ENCODE data around the gene MAP3K20. TPM values are rescaled to one million over a fixed set of nuclear protein-coding genes. Genes with fewer than 3 reads are reported as not detected.
"Not testable (repeated sequence)": the region's sequence is repeated elsewhere in the genome, so short reads cannot be mapped to it uniquely, and the experiment has no call there.

Gene MAP3K20
- total and polyA plus RNA-seq, 5 donors from 2014 or later: 1.3 to 1.9 (median 1.7) TPM

DNA sequence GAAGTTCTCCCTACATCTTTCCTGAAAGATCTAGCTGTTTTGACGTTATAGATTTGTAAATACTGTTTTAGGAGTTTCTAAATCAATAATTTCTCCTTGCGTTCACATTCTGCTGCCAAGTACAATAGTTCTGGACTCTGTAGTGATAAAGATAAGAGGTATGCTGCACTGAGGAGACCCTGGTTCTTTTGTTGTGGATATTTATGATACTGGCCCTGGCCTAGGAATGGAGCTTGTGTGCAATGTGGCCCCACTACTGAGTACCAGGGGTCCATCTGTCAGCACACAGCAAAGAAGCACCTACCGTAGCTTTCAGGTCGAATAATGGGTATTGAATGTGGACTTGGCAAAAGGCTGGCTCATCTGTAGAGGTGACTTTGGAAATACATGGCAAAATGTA, 85.0 kb downstream of the MAP3K20 start:
- H3K9me3 ChIP-seq (ENCODE audit: control insufficient read depth in 2 of 2, low read length in 2 of 2): no peaks in the 10 kb centered on the region
- no peak overlapping the region for H3K4me3 Mint-ChIP-seq
- H3K27ac Mint-ChIP-seq: no peak overlapping the region
- H3K27ac ChIP-seq (ENCODE audit: insufficient read depth, low read length, poor library complexity, severe bottlenecking): no peak overlapping the region
- H3K4me3 ChIP-seq (ENCODE audit: low read depth, low read length): no peak overlapping the region
- H3K9me3 Mint-ChIP-seq: peaks cover 0 to 5% (median 0%) of the 10 kb centered on the region in 7 donors
- no peaks in the 10 kb centered on the region for H3K36me3 Mint-ChIP-seq
- H3K4me1 ChIP-seq (ENCODE audit: control insufficient read depth, insufficient read depth, low read length, poor library complexity, severe bottlenecking): no peaks in the 10 kb centered on the region
- H3K27me3 ChIP-seq (ENCODE audit: control insufficient read depth, insufficient read depth, low read length): no peaks in the 10 kb centered on the region
- ATAC-seq (ENCODE audit: low read depth in 2 of 2): no peak
- no peaks in the 10 kb centered on the region for H3K4me1 Mint-ChIP-seq
- no peaks in the 10 kb centered on the region for H3K36me3 ChIP-seq (ENCODE audit: control insufficient read depth, insufficient read depth, low read length)
- no peak for DNase-seq
- H3K27me3 Mint-ChIP-seq: no peaks in the 10 kb centered on the region

DNA sequence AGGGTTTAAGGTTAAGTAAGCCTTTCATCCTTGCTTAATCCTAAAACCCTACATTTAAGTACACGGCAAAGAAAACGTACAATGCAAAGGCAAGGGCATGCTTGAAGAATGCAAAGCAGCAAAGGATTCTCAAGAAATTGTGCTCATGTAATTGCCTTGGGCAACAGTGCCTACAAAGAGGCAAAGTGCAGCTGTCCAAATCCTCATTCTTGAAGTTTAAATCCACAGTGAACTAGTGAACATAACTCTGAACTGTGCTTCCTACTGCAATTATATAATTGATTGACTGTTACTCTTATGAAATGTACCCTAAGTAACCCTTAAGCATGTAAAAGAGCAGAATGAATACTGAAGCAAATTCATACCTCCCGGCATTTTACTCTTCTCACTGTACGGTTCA, 85.4 kb downstream of the MAP3K20 start:
- DNase-seq (no peak), ATAC-seq (ENCODE audit: low read depth in 2 of 2) (no peak)
- no peaks in the 10 kb centered on the region for H3K36me3 Mint-ChIP-seq
- H3K27ac Mint-ChIP-seq: no peak overlapping the region
- no peaks in the 10 kb centered on the region for H3K4me1 Mint-ChIP-seq
- Histone ChIP-seq H3K4me1 (ENCODE audit: control insufficient read depth, insufficient read depth, low read length, poor library complexity, severe bottlenecking) (no peaks in the 10 kb centered on the region), H3K27ac (ENCODE audit: insufficient read depth, low read length, poor library complexity, severe bottlenecking) (no peak overlapping the region), H3K27me3 (ENCODE audit: control insufficient read depth, insufficient read depth, low read length) (no peaks in the 10 kb centered on the region), H3K36me3 (ENCODE audit: control insufficient read depth, insufficient read depth, low read length) (no peaks in the 10 kb centered on the region), H3K4me3 (ENCODE audit: low read depth, low read length) (no peak overlapping the region), H3K9me3 (ENCODE audit: control insufficient read depth in 2 of 2, low read length in 2 of 2) (no peaks in the 10 kb centered on the region)
- peaks cover 0 to 5% (median 3%) of the 10 kb centered on the region in 7 donors for H3K9me3 Mint-ChIP-seq
- H3K27me3 Mint-ChIP-seq: no peaks in the 10 kb centered on the region
- no peak overlapping the region for H3K4me3 Mint-ChIP-seq

GRCh38 chr2:173161507-173161906, 85.9 kb downstream of the MAP3K20 start:
- ATAC-seq (ENCODE audit: low read depth in 2 of 2): no peak
- peaks cover 0 to 5% (median 3%) of the 10 kb centered on the region in 7 donors for H3K9me3 Mint-ChIP-seq
- H3K36me3 Mint-ChIP-seq: no peaks in the 10 kb centered on the region
- Histone ChIP-seq H3K36me3 (ENCODE audit: control insufficient read depth, insufficient read depth, low read length) (no peaks in the 10 kb centered on the region), H3K4me3 (ENCODE audit: low read depth, low read length) (no peak overlapping the region), H3K27me3 (ENCODE audit: control insufficient read depth, insufficient read depth, low read length) (no peaks in the 10 kb centered on the region), H3K9me3 (ENCODE audit: control insufficient read depth in 2 of 2, low read length in 2 of 2) (no peaks in the 10 kb centered on the region), H3K4me1 (ENCODE audit: control insufficient read depth, insufficient read depth, low read length, poor library complexity, severe bottlenecking) (no peaks in the 10 kb centered on the region), H3K27ac (ENCODE audit: insufficient read depth, low read length, poor library complexity, severe bottlenecking) (no peak overlapping the region)
- no peak overlapping the region for H3K27ac Mint-ChIP-seq
- DNase-seq: no peak
- no peak overlapping the region for H3K4me3 Mint-ChIP-seq
- H3K4me1 Mint-ChIP-seq: no peaks in the 10 kb centered on the region
- H3K27me3 Mint-ChIP-seq: no peaks in the 10 kb centered on the region

- not testable (repeated sequence) for H3K9me3 Mint-ChIP-seq; H3K36me3 Mint-ChIP-seq; H3K9me3 ChIP-seq (ENCODE audit: control insufficient read depth in 2 of 2, low read length in 2 of 2); H3K4me1 Mint-ChIP-seq; H3K36me3 ChIP-seq (ENCODE audit: control insufficient read depth, insufficient read depth, low read length); H3K27me3 Mint-ChIP-seq; H3K4me3 Mint-ChIP-seq; H3K4me3 ChIP-seq (ENCODE audit: low read depth, low read length); H3K27ac Mint-ChIP-seq; H3K4me1 ChIP-seq (ENCODE audit: control insufficient read depth, insufficient read depth, low read length, poor library complexity, severe bottlenecking); ATAC-seq (ENCODE audit: low read depth in 2 of 2); H3K27me3 ChIP-seq (ENCODE audit: control insufficient read depth, insufficient read depth, low read length); DNase-seq; H3K27ac ChIP-seq (ENCODE audit: insufficient read depth, low read length, poor library complexity, severe bottlenecking)
Observed at GRCh38 chr2:173163357-173163756, 87.7 kb downstream of the MAP3K20 start.

GRCh38 chr2:173164396-173164795, 88.8 kb downstream of the MAP3K20 start:
- H3K27me3 Mint-ChIP-seq: no peaks in the 10 kb centered on the region
- no peaks in the 10 kb centered on the region for H3K4me1 ChIP-seq (ENCODE audit: control insufficient read depth, insufficient read depth, low read length, poor library complexity, severe bottlenecking)
- H3K36me3 Mint-ChIP-seq: no peaks in the 10 kb centered on the region
- H3K27ac ChIP-seq (ENCODE audit: insufficient read depth, low read length, poor library complexity, severe bottlenecking): no peak overlapping the region
- DNase-seq (no peak), ATAC-seq (ENCODE audit: low read depth in 2 of 2) (no peak)
- no peaks in the 10 kb centered on the region for H3K9me3 ChIP-seq (ENCODE audit: control insufficient read depth in 2 of 2, low read length in 2 of 2)
- no peak overlapping the region for H3K27ac Mint-ChIP-seq
- no peak overlapping the region for H3K4me3 ChIP-seq (ENCODE audit: low read depth, low read length)
- H3K27me3 ChIP-seq (ENCODE audit: control insufficient read depth, insufficient read depth, low read length): no peaks in the 10 kb centered on the region
- no peaks in the 10 kb centered on the region for H3K4me1 Mint-ChIP-seq
- H3K9me3 Mint-ChIP-seq: peaks cover 0 to 5% (median 3%) of the 10 kb centered on the region in 7 donors
- H3K36me3 ChIP-seq (ENCODE audit: control insufficient read depth, insufficient read depth, low read length): no peaks in the 10 kb centered on the region
- H3K4me3 Mint-ChIP-seq: no peak overlapping the region

- H3K4me1 Mint-ChIP-seq: no peaks in the 10 kb centered on the region
- H3K36me3 Mint-ChIP-seq: no peaks in the 10 kb centered on the region
- H3K27me3 ChIP-seq (ENCODE audit: control insufficient read depth, insufficient read depth, low read length): no peaks in the 10 kb centered on the region
- H3K4me3 Mint-ChIP-seq: no peak overlapping the region
- H3K27ac Mint-ChIP-seq: peak overlapping the region in 1 of 3 donors; percentile 8
- peaks cover 0 to 5% (median 3%) of the 10 kb centered on the region in 7 donors for H3K9me3 Mint-ChIP-seq
- H3K9me3 ChIP-seq (ENCODE audit: control insufficient read depth in 2 of 2, low read length in 2 of 2): no peaks in the 10 kb centered on the region
- no peak overlapping the region for H3K4me3 ChIP-seq (ENCODE audit: low read depth, low read length)
- H3K36me3 ChIP-seq (ENCODE audit: control insufficient read depth, insufficient read depth, low read length): no peaks in the 10 kb centered on the region
- H3K27me3 Mint-ChIP-seq: no peaks in the 10 kb centered on the region
- no peak for ATAC-seq (ENCODE audit: low read depth in 2 of 2)
- no peak overlapping the region for H3K27ac ChIP-seq (ENCODE audit: insufficient read depth, low read length, poor library complexity, severe bottlenecking)
- no peak for DNase-seq
- no peaks in the 10 kb centered on the region for H3K4me1 ChIP-seq (ENCODE audit: control insufficient read depth, insufficient read depth, low read length, poor library complexity, severe bottlenecking)
Observed at GRCh38 chr2:173165443-173166238, 90.0 kb downstream of the MAP3K20 start.

DNA sequence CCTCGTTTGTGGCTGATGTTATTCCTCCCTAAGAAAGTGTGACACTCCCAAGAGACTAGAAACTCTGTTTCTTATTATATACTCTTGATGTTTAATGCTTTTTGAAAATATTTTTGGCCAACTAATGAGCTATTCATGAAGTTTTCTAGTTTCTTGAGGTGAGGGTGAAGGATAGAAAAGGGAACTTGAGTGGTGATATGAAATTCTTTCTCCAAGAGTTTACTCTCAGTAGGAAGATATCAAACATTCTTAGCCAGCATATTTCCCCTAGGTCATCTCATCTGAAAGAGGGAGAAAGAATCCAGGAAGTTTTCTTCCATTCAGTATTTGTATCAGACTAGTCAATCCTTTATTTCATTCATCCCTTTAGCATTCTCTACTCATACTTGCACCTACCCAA, 95.7 kb downstream of the MAP3K20 start:
- Mint-ChIP-seq H3K36me3 (no peaks in the 10 kb centered on the region), H3K4me3 (no peak overlapping the region), H3K9me3 (peaks cover 0 to 5% (median 0%) of the 10 kb centered on the region in 7 donors), H3K4me1 (no peaks in the 10 kb centered on the region), H3K27me3 (no peaks in the 10 kb centered on the region), H3K27ac (no peak overlapping the region)
- no peak overlapping the region for H3K4me3 ChIP-seq (ENCODE audit: low read depth, low read length)
- H3K9me3 ChIP-seq (ENCODE audit: control insufficient read depth in 2 of 2, low read length in 2 of 2): no peaks in the 10 kb centered on the region
- no peaks in the 10 kb centered on the region for H3K4me1 ChIP-seq (ENCODE audit: control insufficient read depth, insufficient read depth, low read length, poor library complexity, severe bottlenecking)
- no peak overlapping the region for H3K27ac ChIP-seq (ENCODE audit: insufficient read depth, low read length, poor library complexity, severe bottlenecking)
- H3K36me3 ChIP-seq (ENCODE audit: control insufficient read depth, insufficient read depth, low read length): no peaks in the 10 kb centered on the region
- no peak for DNase-seq
- ATAC-seq (ENCODE audit: low read depth in 2 of 2): no peak
- H3K27me3 ChIP-seq (ENCODE audit: control insufficient read depth, insufficient read depth, low read length): no peaks in the 10 kb centered on the region

Data from CD4-positive, CD25-positive, alpha-beta regulatory T cell (primary cell).